Measurements from ENCODE around the gene FTO.

Gene FTO

DNA sequence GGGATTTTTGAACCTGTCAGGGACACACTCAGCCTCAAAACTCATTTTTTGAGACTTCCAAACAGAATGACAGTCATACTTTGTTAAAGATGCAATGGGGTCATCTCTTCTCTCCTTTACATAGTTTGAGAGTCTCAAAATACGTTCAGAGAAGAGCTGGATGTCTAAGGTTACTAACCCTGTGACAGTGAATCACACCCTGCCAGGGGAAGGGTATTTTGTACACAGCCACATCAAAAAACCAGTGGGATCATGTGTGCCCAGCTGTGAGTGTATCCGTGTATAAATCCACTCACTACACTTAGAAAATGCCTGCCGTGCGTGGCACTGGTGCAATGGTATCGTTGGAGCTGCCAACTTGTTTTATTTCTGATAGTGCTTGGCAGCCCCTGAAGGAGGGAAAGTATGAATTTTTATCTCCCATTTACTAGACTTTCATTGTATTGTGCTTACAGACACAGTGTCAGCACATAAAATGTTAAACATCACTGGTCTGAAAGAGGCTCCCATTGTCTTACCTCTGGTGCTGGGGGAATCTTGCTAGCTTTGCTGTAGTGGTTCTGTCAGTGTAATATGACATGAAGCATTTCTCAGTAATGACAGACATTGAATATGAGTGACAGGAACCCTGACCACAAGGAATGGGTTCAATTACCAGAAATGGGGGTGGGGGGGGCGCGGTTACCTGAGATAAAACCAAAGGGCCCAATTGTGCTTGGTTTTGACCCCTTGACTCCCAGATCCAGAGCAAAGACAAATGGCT lies 256.3 kb downstream of the FTO start:
- no peaks in the 10 kb centered on the region for H3K27me3 Mint-ChIP-seq
- peaks cover 22% of the 10 kb centered on the region for H3K36me3 Mint-ChIP-seq
- ATAC-seq = no peak
- no peak overlapping the region for H3K4me3 Mint-ChIP-seq
- H3K9me3 Mint-ChIP-seq = no peaks in the 10 kb centered on the region
- no peak overlapping the region for H3K27ac Mint-ChIP-seq
- no peaks in the 10 kb centered on the region for H3K4me1 Mint-ChIP-seq

DNA sequence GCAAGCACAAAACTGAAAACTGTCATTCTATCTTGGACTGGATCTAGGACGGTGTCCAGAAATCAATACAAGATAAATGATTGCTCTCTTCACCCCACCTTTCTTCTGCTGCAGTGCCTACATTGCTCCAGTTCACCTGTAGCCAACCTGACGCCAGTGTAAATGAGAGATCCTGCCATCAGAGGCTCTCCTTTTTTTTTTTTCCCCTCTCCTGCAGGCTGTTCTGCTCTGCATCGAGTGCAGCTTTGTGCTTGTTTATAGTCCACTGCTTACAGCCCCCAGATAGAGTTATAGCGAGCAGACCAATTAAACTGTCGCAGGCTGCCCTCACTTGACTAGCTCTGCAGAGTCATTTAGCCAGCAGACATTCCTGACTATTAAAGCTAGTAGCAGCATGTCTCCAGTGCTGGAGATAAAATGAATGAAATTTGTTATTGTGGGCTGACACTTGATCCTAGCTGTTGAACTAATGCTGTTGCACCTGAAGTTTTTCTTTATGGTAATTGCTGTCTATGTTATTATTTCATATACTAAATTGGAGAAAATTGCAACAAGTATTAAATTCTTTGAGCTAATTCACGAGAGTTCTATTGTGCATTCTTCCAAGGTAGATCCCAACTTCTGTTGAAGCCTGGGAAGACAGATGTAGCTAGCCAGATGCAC lies 257.1 kb downstream of the FTO start:
- no peaks in the 10 kb centered on the region for H3K27me3 Mint-ChIP-seq
- no peak overlapping the region for H3K27ac Mint-ChIP-seq
- no peaks in the 10 kb centered on the region for H3K4me1 Mint-ChIP-seq
- peaks cover 19% of the 10 kb centered on the region for H3K36me3 Mint-ChIP-seq
- H3K4me3 Mint-ChIP-seq = no peak overlapping the region
- H3K9me3 Mint-ChIP-seq = no peaks in the 10 kb centered on the region
- no peak for ATAC-seq

- Mint-ChIP-seq H3K27ac (no peak overlapping the region), H3K4me1 (no peaks in the 10 kb centered on the region), H3K9me3 (no peaks in the 10 kb centered on the region), H3K27me3 (no peaks in the 10 kb centered on the region), H3K36me3 (peaks cover 18% of the 10 kb centered on the region), H3K4me3 (no peak overlapping the region)
- no peak for ATAC-seq
Observed at GRCh38 chr16:53962041-53962440, 258.1 kb downstream of the FTO start.

GRCh38 chr16:53964145-53964790 lies 260.3 kb downstream of the FTO start:
- ATAC-seq = no peak

GRCh38 chr16:53966821-53967571 lies 263.0 kb downstream of the FTO start:
- no peaks in the 10 kb centered on the region for H3K9me3 Mint-ChIP-seq
- H3K27me3 Mint-ChIP-seq = no peaks in the 10 kb centered on the region
- no peak for ATAC-seq
- H3K27ac Mint-ChIP-seq = no peak overlapping the region
- no peaks in the 10 kb centered on the region for H3K4me1 Mint-ChIP-seq
- H3K36me3 Mint-ChIP-seq = peaks cover 15% of the 10 kb centered on the region
- H3K4me3 Mint-ChIP-seq = no peak overlapping the region

More at GRCh38 chr16:53964145-53964790, 260.3 kb downstream of the FTO start:
- Mint-ChIP-seq H3K4me3 (no peak overlapping the region), H3K27ac (no peak overlapping the region), H3K27me3 (no peaks in the 10 kb centered on the region), H3K4me1 (no peaks in the 10 kb centered on the region), H3K9me3 (no peaks in the 10 kb centered on the region), H3K36me3 (peaks cover 18% of the 10 kb centered on the region)

DNA sequence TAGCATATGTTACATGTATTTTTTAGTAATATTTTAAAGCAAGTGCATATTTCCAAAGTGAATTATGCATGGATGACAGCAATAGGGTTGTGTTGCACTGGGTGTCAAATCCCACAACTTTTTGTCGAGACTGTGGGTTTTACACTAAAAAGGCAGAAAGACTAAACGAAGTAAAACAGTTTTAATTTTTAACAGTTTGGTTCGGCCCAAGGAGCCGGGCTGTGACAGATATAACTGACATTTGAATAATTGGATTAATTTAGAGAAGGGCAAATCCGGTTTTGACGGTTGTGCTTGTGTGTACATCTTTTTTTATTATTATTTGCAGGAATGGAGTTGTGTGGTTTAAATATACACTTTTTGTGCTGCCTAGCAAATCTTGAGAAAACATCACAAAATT lies 263.6 kb downstream of the FTO start:
- no peak overlapping the region for H3K4me3 Mint-ChIP-seq
- H3K4me1 Mint-ChIP-seq = no peaks in the 10 kb centered on the region
- no peak overlapping the region for H3K27ac Mint-ChIP-seq
- ATAC-seq = no peak
- H3K27me3 Mint-ChIP-seq = no peaks in the 10 kb centered on the region
- no peaks in the 10 kb centered on the region for H3K9me3 Mint-ChIP-seq
- peaks cover 11% of the 10 kb centered on the region for H3K36me3 Mint-ChIP-seq

DNA sequence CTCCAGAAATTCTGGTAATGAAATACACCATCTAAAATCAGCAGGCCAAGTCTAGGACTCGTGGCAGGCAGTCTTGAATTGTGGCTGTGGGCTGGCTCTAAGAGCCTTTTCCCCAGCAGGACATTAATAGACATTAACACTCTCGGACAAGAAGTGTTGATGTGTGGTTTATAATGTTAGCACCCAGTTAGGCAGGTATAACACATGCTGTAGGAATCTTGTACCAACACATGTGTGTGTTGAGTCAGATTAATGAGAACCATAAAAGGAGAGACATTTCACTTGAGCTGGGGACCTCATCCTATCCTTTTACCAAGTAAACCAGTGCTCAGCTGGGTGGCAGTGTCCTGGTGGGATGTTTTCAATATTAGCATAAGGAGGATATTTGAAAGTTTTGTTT lies 264.5 kb downstream of the FTO start:
- Mint-ChIP-seq H3K9me3 (no peaks in the 10 kb centered on the region), H3K36me3 (peaks cover 11% of the 10 kb centered on the region)

DNA sequence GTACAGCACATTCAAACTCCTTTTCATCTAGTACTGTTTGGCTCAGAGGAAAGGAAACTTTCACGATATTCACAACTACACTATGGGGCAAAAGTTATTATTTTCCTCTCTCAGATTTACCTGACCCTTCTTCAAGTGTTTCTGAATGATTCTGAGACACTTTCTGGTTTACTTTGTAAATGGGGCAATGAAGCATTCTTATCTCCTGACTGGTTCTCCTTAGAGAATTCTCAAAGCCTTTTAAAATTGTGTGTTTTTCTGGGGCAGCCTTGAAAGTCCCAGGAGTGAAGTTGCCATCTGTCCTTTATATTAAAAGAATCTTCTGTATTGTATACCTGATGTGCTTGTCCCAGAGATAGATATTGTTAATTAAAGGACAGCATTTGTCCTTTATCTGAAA lies 264.9 kb downstream of the FTO start:
- Mint-ChIP-seq H3K27me3 (no peaks in the 10 kb centered on the region), H3K9me3 (no peaks in the 10 kb centered on the region), H3K4me3 (no peak overlapping the region), H3K4me1 (no peaks in the 10 kb centered on the region), H3K27ac (no peak overlapping the region), H3K36me3 (peaks cover 11% of the 10 kb centered on the region)
- no peak for ATAC-seq

More for the DNA sequence above, 264.5 kb downstream of the FTO start:
- no peaks in the 10 kb centered on the region for H3K27me3 Mint-ChIP-seq
- no peak overlapping the region for H3K27ac Mint-ChIP-seq
- H3K4me1 Mint-ChIP-seq = no peaks in the 10 kb centered on the region
- H3K4me3 Mint-ChIP-seq = no peak overlapping the region
- no peak for ATAC-seq

DNA sequence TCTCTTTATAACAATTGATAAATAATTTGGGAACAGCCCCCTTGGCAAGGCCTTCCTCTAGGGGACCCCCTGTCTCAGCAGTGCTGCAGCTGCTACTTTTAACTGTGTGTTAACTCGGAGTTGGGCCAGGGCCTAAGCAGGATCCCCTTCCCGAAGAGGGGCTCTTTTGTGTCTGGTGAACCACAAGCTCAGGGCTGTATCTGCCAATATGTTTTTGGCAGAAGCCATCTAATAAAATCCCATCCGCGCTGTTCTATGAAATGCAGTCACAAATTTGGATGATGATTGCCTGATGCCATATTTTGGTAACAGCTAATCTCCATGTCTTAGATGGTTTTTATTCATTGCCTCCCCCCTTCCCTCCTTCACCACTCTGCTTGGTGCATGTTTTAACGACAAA lies 267.7 kb downstream of the FTO start:
- Mint-ChIP-seq H3K27me3 (no peaks in the 10 kb centered on the region), H3K36me3 (peaks cover 5% of the 10 kb centered on the region), H3K4me3 (no peak overlapping the region), H3K27ac (no peak overlapping the region), H3K4me1 (no peaks in the 10 kb centered on the region), H3K9me3 (no peaks in the 10 kb centered on the region)
- ATAC-seq = no peak

DNA sequence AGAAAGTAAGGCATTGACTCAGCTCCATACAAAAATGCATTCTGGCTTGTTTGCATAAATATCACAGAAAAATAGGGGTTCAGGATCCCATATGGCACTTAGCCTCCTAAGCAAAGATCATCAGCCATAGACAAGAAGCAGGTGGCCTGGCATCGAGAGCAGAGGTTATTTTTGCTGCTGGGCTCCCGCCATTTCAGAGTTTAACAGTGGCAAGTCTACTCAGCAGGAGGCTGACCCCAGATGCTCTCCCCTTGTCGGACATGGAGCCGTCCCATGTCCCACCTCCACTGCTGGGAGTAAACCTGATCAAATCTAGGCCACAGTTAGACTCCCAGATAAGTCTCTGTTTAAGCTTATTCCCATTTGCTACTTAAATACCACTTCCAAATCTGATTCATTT lies 269.1 kb downstream of the FTO start:
- ATAC-seq = no peak
- no peak overlapping the region for H3K27ac Mint-ChIP-seq
- H3K27me3 Mint-ChIP-seq = no peaks in the 10 kb centered on the region
- H3K9me3 Mint-ChIP-seq = no peaks in the 10 kb centered on the region
- no peaks in the 10 kb centered on the region for H3K4me1 Mint-ChIP-seq
- H3K36me3 Mint-ChIP-seq = peaks cover 5% of the 10 kb centered on the region
- H3K4me3 Mint-ChIP-seq = no peak overlapping the region

GRCh38 chr16:53974484-53975080 lies 270.6 kb downstream of the FTO start:
- Mint-ChIP-seq H3K27me3 (no peaks in the 10 kb centered on the region), H3K4me1 (no peaks in the 10 kb centered on the region), H3K36me3 (peaks cover 4% of the 10 kb centered on the region), H3K4me3 (no peak overlapping the region), H3K9me3 (no peaks in the 10 kb centered on the region), H3K27ac (no peak overlapping the region)
- ATAC-seq = no peak

DNA sequence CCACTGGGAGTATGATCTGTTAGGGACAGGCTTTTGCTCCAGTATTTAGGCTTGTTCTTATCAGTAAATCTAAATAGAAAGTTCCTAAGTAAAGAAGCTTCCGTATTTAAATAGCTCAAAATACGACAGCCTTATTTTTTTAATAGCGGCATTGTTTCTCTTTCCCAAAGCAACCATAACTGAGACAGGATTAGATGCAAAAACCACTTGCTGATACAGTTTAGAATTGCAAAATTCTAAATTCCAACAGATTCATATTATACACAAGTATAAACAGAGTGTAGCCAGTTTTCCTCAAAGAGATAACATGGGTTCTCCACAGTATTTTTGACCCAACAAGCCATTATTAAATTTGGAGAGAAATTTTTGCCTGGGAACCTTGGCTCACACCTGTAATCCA lies 276.7 kb downstream of the FTO start:
- H3K4me1 Mint-ChIP-seq = no peaks in the 10 kb centered on the region
- H3K36me3 Mint-ChIP-seq = peaks cover 8% of the 10 kb centered on the region
- H3K27ac Mint-ChIP-seq = no peak overlapping the region
- ATAC-seq = no peak
- no peak overlapping the region for H3K4me3 Mint-ChIP-seq
- no peaks in the 10 kb centered on the region for H3K9me3 Mint-ChIP-seq
- H3K27me3 Mint-ChIP-seq = no peaks in the 10 kb centered on the region

- Mint-ChIP-seq H3K36me3 (peaks cover 8% of the 10 kb centered on the region), H3K9me3 (no peaks in the 10 kb centered on the region), H3K4me3 (no peak overlapping the region), H3K27ac (no peak overlapping the region), H3K4me1 (no peaks in the 10 kb centered on the region), H3K27me3 (no peaks in the 10 kb centered on the region)
- ATAC-seq = no peak
Observed at GRCh38 chr16:53982631-53983042, 278.7 kb downstream of the FTO start.

DNA sequence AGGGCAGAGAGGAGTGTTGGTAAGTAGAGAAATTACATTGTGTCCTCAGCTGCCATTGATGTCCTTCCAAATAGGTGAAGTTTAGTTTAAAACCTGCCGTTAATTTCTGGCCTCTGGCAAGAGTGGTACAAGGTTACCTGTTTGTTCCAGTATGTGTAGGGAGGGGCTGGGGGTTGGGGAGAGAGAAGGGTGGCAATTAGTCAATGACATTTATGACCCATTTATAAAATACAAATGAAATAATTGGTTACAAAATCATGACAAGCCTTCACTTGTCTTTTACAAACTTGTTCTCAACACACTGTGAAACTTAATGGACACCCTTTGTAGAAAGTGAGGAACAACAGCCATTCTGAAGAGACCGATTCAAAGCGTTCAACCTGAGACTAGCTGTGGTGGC lies 281.0 kb downstream of the FTO start:
- Mint-ChIP-seq H3K27ac (no peak overlapping the region), H3K4me3 (no peak overlapping the region), H3K27me3 (no peaks in the 10 kb centered on the region), H3K4me1 (no peaks in the 10 kb centered on the region), H3K9me3 (no peaks in the 10 kb centered on the region), H3K36me3 (peaks cover 8% of the 10 kb centered on the region)
- ATAC-seq = no peak

GRCh38 chr16:53985861-53986260 lies 281.9 kb downstream of the FTO start:
- H3K27me3 Mint-ChIP-seq = no peaks in the 10 kb centered on the region
- peaks cover 11% of the 10 kb centered on the region for H3K36me3 Mint-ChIP-seq
- no peaks in the 10 kb centered on the region for H3K4me1 Mint-ChIP-seq
- H3K9me3 Mint-ChIP-seq = no peaks in the 10 kb centered on the region
- H3K4me3 Mint-ChIP-seq = no peak overlapping the region
- no peak for ATAC-seq
- no peak overlapping the region for H3K27ac Mint-ChIP-seq

All from stimulated activated memory B cell treated with anti-CD40 and anti-IgM and Interleukin-4, amounts not matched to agents 10 μg/mL and 1 μg/mL and 100 μg/mL, for 72 hours (primary cell).